ENCODE measurements around the gene DROSHA.

DNA sequence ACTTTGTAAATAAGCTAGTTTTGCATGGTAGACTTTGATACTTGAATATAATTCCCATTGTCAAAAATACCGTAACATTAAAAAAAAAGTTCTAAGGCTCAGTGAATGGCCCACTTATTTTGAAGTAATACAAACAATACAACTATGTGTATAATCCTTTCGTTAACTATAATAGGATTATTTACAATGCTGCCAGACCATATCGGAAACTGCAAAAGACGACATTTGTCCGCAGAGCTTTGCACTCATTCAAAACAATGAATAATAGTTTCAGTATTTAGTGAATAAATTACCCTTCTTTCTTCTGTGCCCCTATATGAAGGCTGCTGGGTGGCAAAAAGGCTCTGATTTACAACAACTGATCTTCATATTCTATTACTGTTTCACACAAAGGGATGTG, 121.8 kb downstream of the DROSHA start:
- TF ChIP-seq, protein P1, sequence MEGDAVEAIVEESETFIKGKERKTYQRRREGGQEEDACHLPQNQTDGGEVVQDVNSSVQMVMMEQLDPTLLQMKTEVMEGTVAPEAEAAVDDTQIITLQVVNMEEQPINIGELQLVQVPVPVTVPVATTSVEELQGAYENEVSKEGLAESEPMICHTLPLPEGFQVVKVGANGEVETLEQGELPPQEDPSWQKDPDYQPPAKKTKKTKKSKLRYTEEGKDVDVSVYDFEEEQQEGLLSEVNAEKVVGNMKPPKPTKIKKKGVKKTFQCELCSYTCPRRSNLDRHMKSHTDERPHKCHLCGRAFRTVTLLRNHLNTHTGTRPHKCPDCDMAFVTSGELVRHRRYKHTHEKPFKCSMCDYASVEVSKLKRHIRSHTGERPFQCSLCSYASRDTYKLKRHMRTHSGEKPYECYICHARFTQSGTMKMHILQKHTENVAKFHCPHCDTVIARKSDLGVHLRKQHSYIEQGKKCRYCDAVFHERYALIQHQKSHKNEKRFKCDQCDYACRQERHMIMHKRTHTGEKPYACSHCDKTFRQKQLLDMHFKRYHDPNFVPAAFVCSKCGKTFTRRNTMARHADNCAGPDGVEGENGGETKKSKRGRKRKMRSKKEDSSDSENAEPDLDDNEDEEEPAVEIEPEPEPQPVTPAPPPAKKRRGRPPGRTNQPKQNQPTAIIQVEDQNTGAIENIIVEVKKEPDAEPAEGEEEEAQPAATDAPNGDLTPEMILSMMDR (IDR thresholded peaks at IDR 0.05): no peak
- TF ChIP-seq EP300 (IDR thresholded peaks at IDR 0.05): no peak
- TF ChIP-seq POLR2A (IDR thresholded peaks at IDR 0.05): no peak
- TF ChIP-seq POLR2AphosphoS5 (IDR thresholded peaks at IDR 0.05): no peak

Data from stomach (tissue), 4 donors.